Measurements from ENCODE around the gene TUBA8.

- TF ChIP-seq, protein P1, sequence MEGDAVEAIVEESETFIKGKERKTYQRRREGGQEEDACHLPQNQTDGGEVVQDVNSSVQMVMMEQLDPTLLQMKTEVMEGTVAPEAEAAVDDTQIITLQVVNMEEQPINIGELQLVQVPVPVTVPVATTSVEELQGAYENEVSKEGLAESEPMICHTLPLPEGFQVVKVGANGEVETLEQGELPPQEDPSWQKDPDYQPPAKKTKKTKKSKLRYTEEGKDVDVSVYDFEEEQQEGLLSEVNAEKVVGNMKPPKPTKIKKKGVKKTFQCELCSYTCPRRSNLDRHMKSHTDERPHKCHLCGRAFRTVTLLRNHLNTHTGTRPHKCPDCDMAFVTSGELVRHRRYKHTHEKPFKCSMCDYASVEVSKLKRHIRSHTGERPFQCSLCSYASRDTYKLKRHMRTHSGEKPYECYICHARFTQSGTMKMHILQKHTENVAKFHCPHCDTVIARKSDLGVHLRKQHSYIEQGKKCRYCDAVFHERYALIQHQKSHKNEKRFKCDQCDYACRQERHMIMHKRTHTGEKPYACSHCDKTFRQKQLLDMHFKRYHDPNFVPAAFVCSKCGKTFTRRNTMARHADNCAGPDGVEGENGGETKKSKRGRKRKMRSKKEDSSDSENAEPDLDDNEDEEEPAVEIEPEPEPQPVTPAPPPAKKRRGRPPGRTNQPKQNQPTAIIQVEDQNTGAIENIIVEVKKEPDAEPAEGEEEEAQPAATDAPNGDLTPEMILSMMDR (IDR thresholded peaks at IDR 0.05) = no peak
- no peak for TF ChIP-seq POLR2A (IDR thresholded peaks at IDR 0.05)
Measured at GRCh38 chr22:18066181-18066859, 44.3 kb upstream of the TUBA8 start.

Data from vagina (tissue), 2 donors.